H9 (cell line): ENCODE results near the gene ADRA2A. TPM values are rescaled to one million over a fixed set of nuclear protein-coding genes. Genes with fewer than 3 reads are reported as not detected.

Source experiments
- DNase-seq: peaks from one replicate; pipeline ENCODE4 v3.0.0-alpha.2; 2017
- H2AFZ ChIP-seq: one replicate; pipeline ENCODE4 v1.6.1; 2013; ENCODE audit warnings: mild to moderate bottlenecking, low read length, control low read depth, moderate library complexity
- H2AK5ac ChIP-seq: 2 replicates; pipeline ENCODE4 v1.6.1; 2013; ENCODE audit warnings: low read length, control low read depth, mixed read lengths; ENCODE audit not compliant: insufficient read length
- H2BK120ac ChIP-seq: one replicate; pipeline ENCODE4 v1.6.1; 2013; ENCODE audit warnings: low read depth, mild to moderate bottlenecking, low read length, control low read depth, inconsistent platforms; ENCODE audit not compliant: poor library complexity, severe bottlenecking
- H2BK12ac ChIP-seq: 2 replicates; pipeline ENCODE4 v1.6.1; 2013; ENCODE audit warnings: low read length, control low read depth, mixed read lengths, low read depth; ENCODE audit not compliant: insufficient read length
- H2BK15ac ChIP-seq: 2 replicates; pipeline ENCODE4 v1.6.1; 2013; ENCODE audit warnings: low read depth, low read length, control low read depth
- H2BK20ac ChIP-seq: one replicate; pipeline ENCODE4 v1.6.1; 2013; ENCODE audit warnings: low read depth, mild to moderate bottlenecking, low read length, control low read depth, inconsistent platforms; ENCODE audit not compliant: poor library complexity, severe bottlenecking
- H2BK5ac ChIP-seq: 2 replicates; pipeline ENCODE4 v1.6.1; 2013; ENCODE audit warnings: low read length, control low read depth, mixed read lengths; ENCODE audit not compliant: insufficient read length
- H3K14ac ChIP-seq: 2 replicates; pipeline ENCODE4 v1.6.1; 2013; ENCODE audit warnings: low read length, control low read depth; ENCODE audit not compliant: insufficient read depth
- H3K18ac ChIP-seq: 2 replicates; pipeline ENCODE4 v1.6.1; 2013; ENCODE audit warnings: low read depth, mild to moderate bottlenecking, mixed read lengths, low read length, control low read depth; ENCODE audit not compliant: insufficient read length
- H3K23ac ChIP-seq: 2 replicates; pipeline ENCODE4 v1.6.1; 2013; ENCODE audit warnings: low read length, control low read depth, mixed read lengths, low read depth; ENCODE audit not compliant: insufficient read length
- H3K23me2 ChIP-seq: 2 replicates; pipeline ENCODE4 v1.6.1; 2013; ENCODE audit warnings: low read depth, mild to moderate bottlenecking, mixed read lengths, low read length, control low read depth; ENCODE audit not compliant: insufficient read length, poor library complexity, severe bottlenecking
- H3K27ac ChIP-seq: 2 replicates; pipeline ENCODE4 v1.5.1; 2013; ENCODE audit warnings: low read length, control low read depth, mixed read lengths, low read depth; ENCODE audit not compliant: insufficient read length
- H3K27me3 ChIP-seq: 2 replicates; pipeline ENCODE4 v1.6.1; 2013; ENCODE audit warnings: low read length, control low read depth, inconsistent platforms; ENCODE audit not compliant: insufficient read depth
- H3K4ac ChIP-seq: 2 replicates; pipeline ENCODE4 v1.6.1; 2013; ENCODE audit warnings: low read depth, mild to moderate bottlenecking, control low read depth, inconsistent platforms, low read length, moderate library complexity
- H3K4me1 ChIP-seq: 2 replicates; pipeline ENCODE4 v1.6.1; 2013; ENCODE audit warnings: low read length, control low read depth, inconsistent platforms; ENCODE audit not compliant: insufficient read depth
- H3K4me2 ChIP-seq: 2 replicates; pipeline ENCODE4 v1.6.1; 2013; ENCODE audit warnings: low read length, control low read depth, mixed read lengths; ENCODE audit not compliant: insufficient read length, insufficient read depth
- H3K56ac ChIP-seq: 2 replicates; pipeline ENCODE4 v1.6.1; 2013; ENCODE audit warnings: low read depth, mild to moderate bottlenecking, mixed read lengths, low read length, control low read depth; ENCODE audit not compliant: insufficient read length
- H3K79me1 ChIP-seq: 2 replicates; pipeline ENCODE4 v1.6.1; 2013; ENCODE audit warnings: low read depth, mild to moderate bottlenecking, moderate library complexity, low read length, control low read depth, inconsistent platforms; ENCODE audit not compliant: insufficient read depth, poor library complexity, severe bottlenecking
- H3K79me2 ChIP-seq: 2 replicates; pipeline ENCODE4 v1.6.1; 2013; ENCODE audit warnings: low read length, control low read depth, inconsistent platforms; ENCODE audit not compliant: insufficient read depth
- H3K9ac ChIP-seq: 2 replicates; pipeline ENCODE4 v1.6.1; 2013; ENCODE audit warnings: low read length, control low read depth, mixed read lengths; ENCODE audit not compliant: insufficient read length; ENCODE audit errors: extremely low read depth
- H3K9me3 ChIP-seq: one replicate; pipeline ENCODE4 v1.6.1; 2013; ENCODE audit warnings: low read depth, low read length, inconsistent platforms; ENCODE audit not compliant: control insufficient read depth
- H3T11ph ChIP-seq: one replicate; pipeline ENCODE4 v1.6.1; 2013; ENCODE audit warnings: mild to moderate bottlenecking, low read length, control low read depth, inconsistent platforms
- H4K20me1 ChIP-seq: one replicate; pipeline ENCODE4 v1.6.1; 2013; ENCODE audit not compliant: control insufficient read depth, insufficient read length, insufficient read depth
- H4K5ac ChIP-seq: 2 replicates; pipeline ENCODE4 v1.6.1; 2013; ENCODE audit warnings: low read depth, mild to moderate bottlenecking, mixed read lengths, low read length, control low read depth; ENCODE audit not compliant: insufficient read length
- H4K8ac ChIP-seq: replicated peaks from 2 replicates; pipeline ENCODE4 v1.6.1; 2013; ENCODE audit warnings: low read length, control low read depth, mixed read lengths, low read depth; ENCODE audit not compliant: insufficient read length
- H4K91ac ChIP-seq: 2 replicates; pipeline ENCODE4 v1.6.1; 2013; ENCODE audit warnings: low read depth, mild to moderate bottlenecking, moderate library complexity, mixed read lengths, low read length, control low read depth; ENCODE audit not compliant: insufficient read length
- H3K27ac Mint-ChIP-seq, 3 experiments: 2 replicates in 2 of 3; 3 replicates in 1 of 3; pipeline ENCODE4 v1.8.0; 2020 to 2021; ENCODE audit warnings: mixed read lengths in 3 of 3, mild to moderate bottlenecking in 1 of 3, moderate library complexity in 1 of 3
- H3K27me3 Mint-ChIP-seq: 2 replicates; pipeline ENCODE4 v1.8.0; 2021; ENCODE audit warnings: low read depth, mild to moderate bottlenecking, moderate library complexity, mixed read lengths
- H3K36me3 Mint-ChIP-seq, 3 experiments: 2 replicates in 2 of 3; 3 replicates in 1 of 3; pipeline ENCODE4 v1.8.0; 2020 to 2021; ENCODE audit warnings: low read depth in 3 of 3, mixed read lengths in 3 of 3; ENCODE audit not compliant: insufficient read depth in 1 of 3
- H3K4me1 Mint-ChIP-seq, 2 experiments: 2 replicates each; pipeline ENCODE4 v1.8.0; 2020; ENCODE audit warnings: mixed read lengths in 2 of 2
- H3K4me3 Mint-ChIP-seq, 2 experiments: 2 replicates in 1 of 2; 3 replicates in 1 of 2; pipeline ENCODE4 v1.8.0; 2020 to 2021; ENCODE audit warnings: mild to moderate bottlenecking in 2 of 2, mixed read lengths in 2 of 2, moderate library complexity in 1 of 2
- H3K9me3 Mint-ChIP-seq, 2 experiments: 2 replicates in 1 of 2; 3 replicates in 1 of 2; pipeline ENCODE4 v1.8.0; 2020; ENCODE audit warnings: mild to moderate bottlenecking in 2 of 2, mixed read lengths in 2 of 2, moderate library complexity in 1 of 2
- WGBS: extraction: QIAGEN DNeasy Blood & Tissue Kit; methylation state at CpG from one replicate; pipeline ENCODE4 v1.1.7; 2013; ENCODE audit warnings: missing lambda C conversion rate, low lambda C conversion rate, mixed read lengths; ENCODE audit not compliant: insufficient read length; ENCODE audit errors: extremely low coverage; 5-methylcytosine and 5-hydroxymethylcytosine counted together
- total RNA-seq: library from RNA; stranded (reverse); gene quantifications from 2 replicates; pipeline ENCODE4 v1.2.1, GENCODE V29; 2021
- TF ChIP-seq, protein P1 (sequence below): fragments of 200-600 bp; sonication (generic); conservative IDR thresholded peaks from 3 replicates; pipeline ENCODE4 v1.8.0; 2021; ENCODE audit warnings: antibody characterized with exemption, mild to moderate bottlenecking

Gene ADRA2A
- total RNA-seq, 1 experiment from 2014 or later, result 1.4 TPM

DNA sequence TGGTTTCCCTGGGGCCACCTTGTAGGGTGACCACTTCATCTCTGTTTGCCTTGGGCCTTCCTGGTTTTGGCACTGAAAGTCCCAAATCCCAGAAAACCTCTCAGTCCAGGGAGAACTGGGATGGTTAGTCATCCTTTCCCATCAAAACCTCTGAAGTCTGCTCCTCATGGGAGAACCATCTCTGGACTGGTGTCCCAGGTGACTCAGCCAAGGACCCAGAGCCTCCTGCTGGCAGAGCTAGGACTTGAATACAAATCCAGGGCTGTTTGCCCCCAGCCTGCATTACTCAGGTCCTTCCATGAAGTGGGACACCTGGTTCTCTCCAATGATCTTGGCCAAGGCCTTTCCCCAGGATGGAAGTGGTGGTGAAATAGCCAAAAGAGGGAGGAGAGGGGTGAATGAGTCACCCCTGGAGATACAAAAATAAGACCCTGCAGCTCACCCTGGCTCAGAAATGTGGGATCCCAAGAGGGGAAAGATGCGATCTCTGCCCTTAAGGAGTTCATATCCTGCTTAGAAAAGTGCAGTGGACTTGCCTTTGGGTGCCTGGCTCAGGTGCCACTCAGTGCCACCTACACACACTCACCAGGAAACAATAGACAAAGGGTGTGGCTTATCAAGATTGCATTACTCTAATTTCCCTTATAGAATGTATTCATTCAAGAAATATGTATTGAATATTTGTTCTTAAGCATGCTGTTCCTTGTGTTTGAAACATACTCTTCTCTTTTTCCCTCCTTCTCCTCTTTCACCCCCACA is 22.0 kb downstream of the ADRA2A start:
- no peaks in the 10 kb centered on the region for H3K36me3 Mint-ChIP-seq

More for the DNA sequence above, 22.0 kb downstream of the ADRA2A start:
- Histone ChIP-seq H2BK20ac (no peak overlapping the region), H3K27me3 (no peaks in the 10 kb centered on the region), H2AK5ac (no peak overlapping the region), H2BK5ac (no peak overlapping the region), H3K56ac (no peak overlapping the region), H4K20me1 (no peaks in the 10 kb centered on the region), H3K27ac (no peak overlapping the region), H4K5ac (no peak overlapping the region), H2AFZ (no peak overlapping the region), H3K4me1 (no peaks in the 10 kb centered on the region), H3K23me2 (no peaks in the 10 kb centered on the region), H3K79me1 (no peaks in the 10 kb centered on the region), H4K91ac (no peak overlapping the region), H3K4ac (no peak overlapping the region), H3K9ac (no peak overlapping the region), H2BK15ac (no peak overlapping the region), H3K79me2 (no peaks in the 10 kb centered on the region), H3K23ac (no peak overlapping the region), H3T11ph (no peak overlapping the region), H2BK12ac (no peak overlapping the region), H4K8ac (no peak overlapping the region), H2BK120ac (no peak overlapping the region), H3K4me2 (no peak overlapping the region), H3K18ac (no peak overlapping the region), H3K14ac (no peak overlapping the region), H3K9me3 (no peaks in the 10 kb centered on the region)
- Mint-ChIP-seq H3K4me3 (no peak overlapping the region), H3K4me1 (peaks cover 3 to 5% of the 10 kb centered on the region in 2 experiments; a peak in 1 of 4 replicates), H3K27ac (0 out of 7 replicates have a peak overlapping the region, but pooled peaks of 1 of the 3 experiments have one; percentile 57), H3K27me3 (peaks cover 3% of the 10 kb centered on the region), H3K9me3 (no peaks in the 10 kb centered on the region)
- no peak for DNase-seq
- WGBS, result no CpG with 5 or more reads among the region's 1 CpG
- TF ChIP-seq, protein P1, sequence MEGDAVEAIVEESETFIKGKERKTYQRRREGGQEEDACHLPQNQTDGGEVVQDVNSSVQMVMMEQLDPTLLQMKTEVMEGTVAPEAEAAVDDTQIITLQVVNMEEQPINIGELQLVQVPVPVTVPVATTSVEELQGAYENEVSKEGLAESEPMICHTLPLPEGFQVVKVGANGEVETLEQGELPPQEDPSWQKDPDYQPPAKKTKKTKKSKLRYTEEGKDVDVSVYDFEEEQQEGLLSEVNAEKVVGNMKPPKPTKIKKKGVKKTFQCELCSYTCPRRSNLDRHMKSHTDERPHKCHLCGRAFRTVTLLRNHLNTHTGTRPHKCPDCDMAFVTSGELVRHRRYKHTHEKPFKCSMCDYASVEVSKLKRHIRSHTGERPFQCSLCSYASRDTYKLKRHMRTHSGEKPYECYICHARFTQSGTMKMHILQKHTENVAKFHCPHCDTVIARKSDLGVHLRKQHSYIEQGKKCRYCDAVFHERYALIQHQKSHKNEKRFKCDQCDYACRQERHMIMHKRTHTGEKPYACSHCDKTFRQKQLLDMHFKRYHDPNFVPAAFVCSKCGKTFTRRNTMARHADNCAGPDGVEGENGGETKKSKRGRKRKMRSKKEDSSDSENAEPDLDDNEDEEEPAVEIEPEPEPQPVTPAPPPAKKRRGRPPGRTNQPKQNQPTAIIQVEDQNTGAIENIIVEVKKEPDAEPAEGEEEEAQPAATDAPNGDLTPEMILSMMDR, result no peak
